ENCODE data around the gene HUWE1.

DNA sequence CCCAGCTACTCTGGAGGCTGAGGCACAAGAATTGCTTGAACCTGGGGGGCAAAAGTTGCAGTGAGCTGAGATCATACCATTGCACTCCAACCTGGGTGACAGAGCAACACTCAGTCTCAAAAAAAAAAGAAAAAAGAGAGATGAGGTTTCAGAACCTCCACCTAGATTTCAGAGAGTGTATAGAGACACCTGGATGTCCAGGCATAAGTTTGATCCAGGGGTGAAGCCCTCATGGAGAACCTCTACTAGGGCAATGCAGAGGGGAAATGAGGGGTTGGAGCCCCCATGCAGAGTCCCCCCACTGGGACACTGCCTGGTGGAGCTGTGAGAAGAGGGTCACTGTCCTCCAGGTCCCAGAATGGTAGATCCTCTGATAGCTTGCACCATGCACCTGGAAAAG is 159.5 kb downstream of the HUWE1 start:
- TF ChIP-seq, protein P1, sequence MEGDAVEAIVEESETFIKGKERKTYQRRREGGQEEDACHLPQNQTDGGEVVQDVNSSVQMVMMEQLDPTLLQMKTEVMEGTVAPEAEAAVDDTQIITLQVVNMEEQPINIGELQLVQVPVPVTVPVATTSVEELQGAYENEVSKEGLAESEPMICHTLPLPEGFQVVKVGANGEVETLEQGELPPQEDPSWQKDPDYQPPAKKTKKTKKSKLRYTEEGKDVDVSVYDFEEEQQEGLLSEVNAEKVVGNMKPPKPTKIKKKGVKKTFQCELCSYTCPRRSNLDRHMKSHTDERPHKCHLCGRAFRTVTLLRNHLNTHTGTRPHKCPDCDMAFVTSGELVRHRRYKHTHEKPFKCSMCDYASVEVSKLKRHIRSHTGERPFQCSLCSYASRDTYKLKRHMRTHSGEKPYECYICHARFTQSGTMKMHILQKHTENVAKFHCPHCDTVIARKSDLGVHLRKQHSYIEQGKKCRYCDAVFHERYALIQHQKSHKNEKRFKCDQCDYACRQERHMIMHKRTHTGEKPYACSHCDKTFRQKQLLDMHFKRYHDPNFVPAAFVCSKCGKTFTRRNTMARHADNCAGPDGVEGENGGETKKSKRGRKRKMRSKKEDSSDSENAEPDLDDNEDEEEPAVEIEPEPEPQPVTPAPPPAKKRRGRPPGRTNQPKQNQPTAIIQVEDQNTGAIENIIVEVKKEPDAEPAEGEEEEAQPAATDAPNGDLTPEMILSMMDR (conservative IDR thresholded peaks at IDR 0.05; ENCODE audit: low read depth in 2 of 2), result no peak
- no peak for TF ChIP-seq CREB1 (CRISPR knock-in tag; IDR thresholded peaks at IDR 0.05; ENCODE audit: low read depth)
- TF ChIP-seq STAT1 (IDR thresholded peaks at IDR 0.05; ENCODE audit: unreplicated experiment), result no peak
- TF ChIP-seq JUNB (IDR thresholded peaks at IDR 0.05; ENCODE audit: unreplicated experiment), result no peak
- no peak for TF ChIP-seq POLR2AphosphoS5 (IDR thresholded peaks at IDR 0.05; ENCODE audit: low read depth)
- no peak for TF ChIP-seq REST (IDR thresholded peaks at IDR 0.05; ENCODE audit: unreplicated experiment)
- TF ChIP-seq EZH2 (IDR thresholded peaks at IDR 0.05; ENCODE audit: low read depth, unreplicated experiment), result no peak
- TF ChIP-seq EZH2phosphoT487 (IDR thresholded peaks at IDR 0.05; ENCODE audit: unreplicated experiment), result no peak
- no peak for TF ChIP-seq ZNF114 (CRISPR knock-in tag; IDR thresholded peaks at IDR 0.05)
- no peak for TF ChIP-seq NANOG (IDR thresholded peaks at IDR 0.05; ENCODE audit: borderline replicate concordance)
- no peak for TF ChIP-seq ZNF331 (CRISPR knock-in tag; IDR thresholded peaks at IDR 0.05; ENCODE audit: low read depth)

Measured in GM23338 (cell line).